Heart right ventricle (tissue), 16 donors: ENCODE data around the gene FCSK. TPM values are rescaled to one million over a fixed set of nuclear protein-coding genes. Genes with fewer than 3 reads are reported as not detected.
"Not testable (repeated sequence)": the region's sequence is repeated elsewhere in the genome, so short reads cannot be mapped to it uniquely, and the experiment has no call there.

Source experiments
- ATAC-seq, 8 donors: fragments of 200-7000 bp; cut with Tn5 transposase; one replicate each; pipeline ENCODE4 v1.9.1; 2020; ENCODE audit warnings: mild to moderate bottlenecking in 8 of 8, moderate library complexity in 8 of 8, moderate number of reproducible peaks in 1 of 8
- DNase-seq, 2 donors: peaks; one replicate each; pipeline ENCODE4 v3.0.0-alpha.2; 2020
- H3K27ac ChIP-seq, 10 donors: fragments of 200-600 bp; sonication (generic) in 2 of 10; one replicate each; pipeline versions ENCODE4 v1.5.0 to v1.8.0; 2020 to 2022; ENCODE audit warnings: mild to moderate bottlenecking in 3 of 10
- H3K27me3 ChIP-seq, 7 donors: fragments of 200-600 bp; one replicate each; pipeline ENCODE4 v1.8.0; 2021 to 2022; ENCODE audit warnings: mild to moderate bottlenecking in 2 of 7
- H3K36me3 ChIP-seq, 9 donors: fragments of 200-600 bp; sonication (generic) in 1 of 9; one replicate each; pipeline versions ENCODE4 v1.5.0 to v1.8.0; 2020 to 2022; ENCODE audit warnings: mild to moderate bottlenecking in 2 of 9
- H3K4me1 ChIP-seq, 9 donors: fragments of 200-600 bp; sonication (generic) in 1 of 9; one replicate each; pipeline versions ENCODE4 v1.5.0 to v1.8.0; 2020 to 2022; ENCODE audit warnings: mild to moderate bottlenecking in 4 of 9
- H3K4me3 ChIP-seq, 10 donors: fragments of 200-600 bp; sonication (generic) in 2 of 10; one replicate each; pipeline versions ENCODE4 v1.5.0 to v1.8.0; 2020 to 2022; ENCODE audit warnings: mild to moderate bottlenecking in 7 of 10, moderate library complexity in 2 of 10
- H3K9me3 ChIP-seq, 11 donors: fragments of 200-600 bp in 10 of 11; sonication (generic) in 2 of 11; one replicate each; pipeline versions ENCODE4 v1.5.0 to v1.8.0; 2013 to 2022; ENCODE audit warnings: mild to moderate bottlenecking in 2 of 11, control low read depth in 1 of 11, moderate library complexity in 1 of 11
- CTCF ChIP-seq, 9 donors: fragments of 200-600 bp; sonication (generic) in 2 of 9; IDR thresholded peaks; one replicate each; pipeline versions ENCODE4 v1.5.0 to v1.8.0; 2021 to 2022; ENCODE audit warnings: antibody characterized with exemption in 9 of 9, mild to moderate bottlenecking in 5 of 9, moderate library complexity in 1 of 9
- WGBS, 2 donors: extraction: QIAGEN DNeasy Blood & Tissue Kit; methylation state at CpG; one replicate each; pipeline ENCODE4 v1.1.7; 2013; ENCODE audit warnings: inconsistent platforms in 1 of 2; 5-methylcytosine and 5-hydroxymethylcytosine counted together
- intact Hi-C, 10 donors: fragments of 100-400 bp; cut with DNase I; formaldehyde crosslinking; loops; one replicate each; pipeline versions ENCODE4 v1.11.1 to v1.14.2; 2022
- polyA plus RNA-seq, 2 donors: library from polyadenylated mRNA; stranded (reverse); fragments of 200-250 nt; gene quantifications; one replicate each; pipeline ENCODE4 v1.2.3, GENCODE V29; 2013
- total RNA-seq, 10 donors: library from RNA; stranded (reverse); fragmentation: NEBNext Ultra II Directional in 3 of 10; extraction: Animal tissue kit (Norgen Biotek cat#: 25700) in 3 of 10; gene quantifications; one replicate each; pipeline versions ENCODE4 v1.2.1 to v1.2.4, GENCODE V29; 2021 to 2023
- donor health status: Arrhythmogenic right ventricular cardiomyopathy.
- donor health status: ischemic (EF 13 %, LVEDD 7.1; RV severe dilation, severe dysfunction).
- donor health status: healthy with polysubstance abuse.
- donor health status: DM: no; HTN: yes; CAD: no.
- donor health status: DM: no; HTN: no; CAD: no.
- donor health status: ischemic (EF 25% LVEDD 6.9; RV normal size, moderate dysfunction).
- donor health status: ischemic (EF 25% LVEDD 5.7; RV mildly dilated, moderate dysfunction).
- donor health status: healthy.
- donor health status: DM: yes; HTN: yes; CAD: no.
- donor health status: Ischemic cardiomyopathy.
- donor health status: ischemic (EF 35%, LVEDD 5.7; RV mildly dilated, moderate dysfunction).
- donor health status: nonischemic (EF 11% LVEDD 7.7; RV severe dilation, severe dysfunction).
- donor health status: DM: yes; HTN: yes; CAD: no.
- donor health status: PGD.
- donor health status: ischemic (EF 29% LVEDD 5.4; RV normal size, mild dysfunction).
- donor health status: nonischemic (EF 23%, LVEDD 6.1; RV moderate dilation, normal function).

FCSK gene
- total and polyA plus RNA-seq, 12 donors = 6.3 to 15.4 (median 9.0) TPM

- Histone ChIP-seq H3K9me3 (no peaks in the 10 kb centered on the region), H3K4me3 (no peak overlapping the region), H3K36me3 (no peaks in the 10 kb centered on the region), H3K27me3 (no peaks in the 10 kb centered on the region), H3K4me1 (peaks cover 0 to 6% (median 4%) of the 10 kb centered on the region in 9 donors), H3K27ac (no peak overlapping the region)
- intact Hi-C loops = loop anchor here in 1 of 10 donors (5.0 kb wide), 1 partner anchor 67 kb away; no protein-coding TSS in a partner anchor
- WGBS, 2 donors = 83 to 90% methylated on average over 4 of the region's 4 CpGs
- no peak for TF ChIP-seq CTCF (IDR thresholded peaks at IDR 0.05)
- no peak for ATAC-seq
- no peak for DNase-seq
Measured at GRCh38 chr16:70444249-70445063, 9.9 kb upstream of the FCSK start.

GRCh38 chr16:70448075-70448474 lies 6.3 kb upstream of the FCSK start:
- intact Hi-C loops = loop anchor here in 1 of 10 donors (5.0 kb wide), 1 partner anchor 71 kb away; no protein-coding TSS in a partner anchor
- H3K4me1 ChIP-seq = no peaks in the 10 kb centered on the region
- DNase-seq (no peak), ATAC-seq (no peak)
- H3K9me3 ChIP-seq = no peaks in the 10 kb centered on the region
- no peaks in the 10 kb centered on the region for H3K36me3 ChIP-seq
- H3K27ac ChIP-seq = no peak overlapping the region
- WGBS, 2 donors = 90 to 91% methylated on average over 6 of the region's 6 CpGs
- TF ChIP-seq CTCF (IDR thresholded peaks at IDR 0.05) = no peak
- peaks cover 0 to 12% (median 0%) of the 10 kb centered on the region in 7 donors for H3K27me3 ChIP-seq
- H3K4me3 ChIP-seq = no peak overlapping the region

- not testable (repeated sequence) for DNase-seq, H3K9me3 ChIP-seq, H3K36me3 ChIP-seq, H3K27ac ChIP-seq, ATAC-seq
- Histone ChIP-seq H3K4me1 (peaks cover 0 to 13% (median 11%) of the 10 kb centered on the region in 9 donors), H3K4me3 (peak overlapping the region in 8 of 10 donors; percentile 15 to 42 (median 32)), H3K27me3 (peaks cover 0 to 12% (median 0%) of the 10 kb centered on the region in 7 donors)
- intact Hi-C loops = loop anchor here in 2 of 10 donors (5.0 kb wide), 1 partner anchor 68 kb away; no protein-coding TSS in a partner anchor
- 63 to 69% methylated on average over 37 of the region's 37 CpGs for WGBS, 2 donors
Measured at GRCh38 chr16:70450142-70451003, 4.0 kb upstream of the FCSK start.

- not testable (repeated sequence) for H3K9me3 ChIP-seq, DNase-seq, H3K27ac ChIP-seq, H3K36me3 ChIP-seq, ATAC-seq
- peaks cover 0 to 19% (median 16%) of the 10 kb centered on the region in 9 donors for H3K4me1 ChIP-seq
- 29 to 47% methylated on average over 25 of the region's 25 CpGs for WGBS, 2 donors
- intact Hi-C loops = loop anchor here in 2 of 10 donors (5.0 kb wide), 1 partner anchor 69 kb away; no protein-coding TSS in a partner anchor
- H3K27me3 ChIP-seq = peaks cover 0 to 12% (median 0%) of the 10 kb centered on the region in 7 donors
- peak overlapping the region in 8 of 10 donors; percentile 15 to 42 (median 32) for H3K4me3 ChIP-seq
Measured at GRCh38 chr16:70451004-70451340, 3.4 kb upstream of the FCSK start.
